A172 (cell line): Measurements from ENCODE around the gene SPATC1L. TPM values are rescaled to one million over a fixed set of nuclear protein-coding genes. Genes with fewer than 3 reads are reported as not detected.
"Not testable (repeated sequence)": the region's sequence is repeated elsewhere in the genome, so short reads cannot be mapped to it uniquely, and the experiment has no call there.

Experiments used
- DNase-seq: peaks from one replicate; pipeline ENCODE4 v3.0.0-alpha.2; 2015; ENCODE audit warnings: low spot score
- total RNA-seq: library from RNA; depleted of rRNA; stranded (reverse); fragments of >200 nt; shearing (Covaris generic); gene quantifications from 2 replicates; pipeline ENCODE4 v1.2.3, GENCODE V29; 2014

The SPATC1L gene
- total RNA-seq, 1 experiment from 2014 or later: 16.0 TPM

- DNase-seq: no peak
Observed at GRCh38 chr21:46151261-46151988, 32.8 kb downstream of the SPATC1L start.

- DNase-seq: no peak
Observed at GRCh38 chr21:46150491-46151121, 33.7 kb downstream of the SPATC1L start.

GRCh38 chr21:46150073-46150472 is 34.2 kb downstream of the SPATC1L start:
- no peak for DNase-seq

GRCh38 chr21:46149205-46149901 is 34.9 kb downstream of the SPATC1L start:
- DNase-seq: no peak

GRCh38 chr21:46148106-46148505 is 36.2 kb downstream of the SPATC1L start:
- no peak for DNase-seq

GRCh38 chr21:46147429-46147828 is 36.8 kb downstream of the SPATC1L start:
- peak; percentile 33 for DNase-seq

GRCh38 chr21:46146856-46147255 is 37.4 kb downstream of the SPATC1L start:
- DNase-seq: no peak

GRCh38 chr21:46145840-46146691 is 38.2 kb downstream of the SPATC1L start:
- DNase-seq: no peak

GRCh38 chr21:46145159-46145839 is 39.0 kb downstream of the SPATC1L start:
- no peak for DNase-seq

GRCh38 chr21:46144464-46145070 is 39.7 kb downstream of the SPATC1L start:
- no peak for DNase-seq

GRCh38 chr21:46142582-46143473 is 41.4 kb downstream of the SPATC1L start:
- no peak for DNase-seq

- no peak for DNase-seq
Observed at GRCh38 chr21:46141767-46142581, 42.3 kb downstream of the SPATC1L start.

GRCh38 chr21:46140352-46141003 is 43.8 kb downstream of the SPATC1L start:
- DNase-seq: not testable (repeated sequence)

- no peak for DNase-seq
Observed at GRCh38 chr21:46139686-46140085, 44.6 kb downstream of the SPATC1L start.

GRCh38 chr21:46138383-46138970 is 45.8 kb downstream of the SPATC1L start:
- DNase-seq: no peak

GRCh38 chr21:46137908-46138307 is 46.4 kb downstream of the SPATC1L start:
- DNase-seq: no peak

- no peak for DNase-seq
Observed at GRCh38 chr21:46136739-46137349, 47.4 kb downstream of the SPATC1L start.
